NCI-H2227 treated with DMSO at 0.1 percent for 48 hours (cell line): ENCODE data around the gene CEP85.

Experiments
- DNase-seq: peaks from one replicate; lab custom pipeline; 2025; lab: John Stamatoyannopoulos, UW

The CEP85 gene

DNA sequence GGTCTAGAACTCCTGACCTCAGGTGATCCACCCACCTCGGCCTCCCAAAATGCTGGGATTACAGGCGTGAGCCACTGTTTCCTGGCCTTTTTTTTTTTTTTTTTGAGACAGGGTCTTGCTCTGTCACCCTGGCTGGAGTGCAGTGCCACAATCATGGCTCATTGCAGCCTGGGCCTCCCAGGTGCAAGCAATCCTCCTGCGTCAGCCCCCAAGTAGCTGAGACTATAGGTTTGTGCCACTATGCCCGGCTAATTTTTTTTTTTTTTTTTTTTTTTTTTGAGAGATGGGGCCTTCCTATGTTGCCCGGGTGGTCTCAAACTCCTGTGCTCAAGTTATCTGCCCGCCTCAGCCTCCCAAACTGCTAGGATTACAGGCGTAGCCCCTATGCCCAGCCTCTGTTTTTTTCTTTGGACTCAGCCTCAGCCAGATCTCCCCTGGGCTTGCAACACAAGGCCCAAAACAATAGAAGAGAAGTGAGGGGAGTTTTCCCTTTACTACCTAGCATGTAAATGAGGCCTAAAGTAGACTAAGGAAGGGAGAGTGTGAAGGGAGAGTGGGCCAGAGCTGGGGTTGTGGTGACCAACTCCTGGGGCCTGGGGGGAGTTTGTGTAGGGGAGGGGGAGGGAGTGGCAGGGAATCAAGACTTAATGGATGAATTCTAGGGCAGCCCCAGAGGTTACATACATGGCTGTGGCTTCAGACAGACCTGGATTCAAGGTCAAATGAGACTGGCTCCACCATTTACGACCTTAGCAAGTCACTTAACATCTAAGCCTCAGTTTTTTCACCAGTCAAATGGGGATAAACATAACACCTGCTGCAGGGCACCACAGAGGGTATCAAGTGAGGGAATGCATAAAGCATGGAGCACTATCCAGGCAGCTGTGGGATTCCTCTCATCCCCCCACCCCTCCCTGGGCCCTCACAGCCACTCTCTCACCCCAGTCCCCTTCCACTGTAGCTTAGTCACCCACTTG, 82.2 kb downstream of the CEP85 start:
- no peak for DNase-seq

DNA sequence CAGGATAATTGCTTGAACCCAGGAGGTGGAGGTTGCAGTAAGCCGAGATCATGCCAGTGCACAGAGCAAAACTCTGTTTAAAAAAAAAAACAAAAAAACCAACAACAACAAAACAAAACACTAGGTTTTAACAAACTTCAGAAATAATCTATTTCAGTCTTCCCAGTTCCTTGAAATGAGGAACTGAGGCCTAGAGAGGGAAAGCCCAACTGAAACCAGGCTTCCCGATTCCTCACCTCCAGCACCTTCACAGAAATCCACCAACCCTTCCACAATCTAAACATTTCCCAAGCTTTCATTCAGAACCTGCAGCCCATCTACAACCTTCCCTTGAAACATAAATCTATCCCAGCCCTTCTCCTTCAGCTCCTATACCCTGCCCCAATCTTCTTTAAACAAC, 83.1 kb downstream of the CEP85 start:
- DNase-seq = no peak

- DNase-seq = no peak
Observed at GRCh38 chr1:26317612-26318337, 83.8 kb downstream of the CEP85 start, which contains the start of gene CD52. CD52 (plus strand) TSS chr1:26317958; CDS start chr1:26318018, 60 bp downstream.

GRCh38 chr1:26318338-26319064, 84.5 kb downstream of the CEP85 start:
- no peak for DNase-seq

DNA sequence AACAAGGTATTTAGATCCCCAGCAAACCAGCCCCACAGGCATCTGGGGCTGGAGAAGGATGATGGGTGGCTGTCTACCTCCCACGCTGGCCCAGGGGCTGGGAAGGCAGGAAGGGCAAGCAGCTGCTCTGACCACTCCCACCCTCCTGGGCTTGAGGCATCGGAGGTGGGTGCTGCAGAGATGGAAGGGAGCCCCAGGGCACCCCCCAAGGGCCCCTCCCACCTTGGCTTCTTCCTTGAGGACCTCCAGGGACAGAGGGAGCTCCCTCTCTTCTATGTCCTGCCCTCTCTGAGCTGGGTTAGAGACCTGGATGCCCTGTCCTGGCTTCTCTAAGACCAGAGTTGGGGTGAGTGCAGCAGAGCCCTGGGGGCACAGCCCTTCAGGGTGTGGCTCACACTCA, 86.9 kb downstream of the CEP85 start:
- DNase-seq = no peak

- DNase-seq = peak; percentile 59
Observed at GRCh38 chr1:26321315-26322041, 87.5 kb downstream of the CEP85 start.

DNA sequence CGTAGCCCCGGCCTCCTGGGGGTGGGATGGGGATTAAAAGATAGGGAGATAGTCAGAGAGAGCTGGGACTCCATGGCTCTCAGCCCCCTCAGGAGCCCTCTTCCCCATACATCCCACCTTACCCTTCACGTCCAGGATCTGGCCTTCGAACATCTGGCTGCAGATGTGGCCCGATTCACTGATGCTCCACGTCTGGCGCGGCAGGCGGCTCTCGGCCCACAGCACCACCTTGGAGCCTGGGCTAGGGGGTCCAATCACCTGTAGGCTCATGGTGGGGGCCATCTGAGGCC, 88.0 kb downstream of the CEP85 start:
- DNase-seq = no peak

DNA sequence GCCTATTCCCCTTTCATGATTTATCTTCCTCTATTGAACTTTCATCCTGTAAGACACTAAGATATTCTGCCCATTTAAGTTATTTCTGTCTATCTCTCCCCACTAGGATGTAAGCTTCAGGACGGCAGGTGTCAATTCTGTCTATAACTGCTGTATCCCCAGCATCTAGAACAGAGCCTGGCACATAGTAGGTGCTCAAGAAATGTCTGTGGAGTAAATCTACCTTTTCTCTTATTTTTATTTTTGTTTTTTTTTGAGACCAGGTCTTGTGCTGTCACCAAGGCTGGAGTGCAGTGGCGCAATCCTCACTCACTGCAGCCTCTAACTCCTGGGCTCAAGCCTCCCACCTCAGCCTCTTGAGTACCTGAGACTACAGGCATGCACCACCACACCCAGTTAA, 89.4 kb downstream of the CEP85 start:
- no peak for DNase-seq

DNA sequence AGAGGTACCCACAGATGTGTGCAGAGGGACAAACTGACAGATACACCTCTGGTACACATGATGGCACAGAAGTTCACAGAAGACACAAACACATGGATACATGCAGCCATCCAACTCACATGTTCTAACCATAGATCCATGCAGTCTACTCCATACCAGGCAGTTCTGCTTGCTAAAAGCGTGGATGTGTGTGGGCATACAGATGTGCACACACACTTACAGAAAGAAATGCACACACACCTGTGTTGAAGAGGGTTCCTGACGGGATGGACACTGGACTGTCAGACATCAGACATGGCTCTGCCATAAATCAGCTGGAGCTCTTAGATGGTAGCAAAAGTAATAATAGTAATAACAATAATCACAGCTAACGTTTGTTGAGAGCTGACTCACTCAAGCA, 90.5 kb downstream of the CEP85 start:
- DNase-seq = no peak

DNA sequence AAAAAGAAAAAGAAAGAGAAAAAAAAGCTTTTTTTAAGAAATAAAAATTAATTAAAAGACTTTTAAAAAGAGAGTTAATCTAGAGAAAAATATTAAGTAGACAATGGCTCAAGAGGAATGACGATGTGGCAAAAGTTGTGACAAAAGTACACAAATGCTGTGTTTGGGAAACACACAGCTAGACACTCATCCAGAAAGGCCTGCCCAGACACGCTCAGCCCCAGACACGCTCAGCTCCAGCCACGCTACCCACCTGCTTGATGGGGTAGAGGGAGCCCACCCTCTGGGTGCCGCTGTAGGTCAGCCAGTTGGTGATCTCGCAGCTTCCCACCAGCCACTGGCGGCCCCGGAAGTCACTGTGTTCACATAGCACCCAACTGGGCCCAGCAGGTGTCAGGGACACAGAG, 94.0 kb downstream of the CEP85 start:
- no peak for DNase-seq
